IMR-90 (cell line): ENCODE measurements around the gene PSMD12. TPM values are rescaled to one million over a fixed set of nuclear protein-coding genes. Genes with fewer than 3 reads are reported as not detected.

ENCODE experiments used
- ATAC-seq: fragments of 200-7000 bp; cut with Tn5 transposase; 2 replicates; pipeline ENCODE4 v1.9.1; 2020; ENCODE audit warnings: low read depth, mild to moderate bottlenecking, moderate library complexity
- BruUV-seq: library from RNA; stranded (reverse); fragments of 400-500 nt; replicated peaks from 2 replicates; lab custom pipeline; 2021; lab: Mats Ljungman, UMichigan
- CTCF ChIA-PET: fragments of 300-600 bp; formaldehyde crosslinking; extraction: SDS; loops from one replicate; lab custom pipeline; 2021; ENCODE audit warnings: antibody characterized with exemption; lab: Yijun Ruan, JAX
- POLR2A ChIA-PET: fragments of 300-600 bp; sonication (Branson Sonifier 250); formaldehyde crosslinking; loops from one replicate; lab custom pipeline; 2022; ENCODE audit warnings: antibody characterized with exemption; ENCODE audit not compliant: unreplicated experiment; lab: Charles Lee
- DNase-seq: peaks from one replicate; pipeline ENCODE4 v3.0.0; 2013
- H2AFZ ChIP-seq: replicated peaks from 2 replicates; pipeline ENCODE3; 2013; ENCODE audit warnings: low read length, mild to moderate bottlenecking; ENCODE audit not compliant: poor library complexity
- H2AK5ac ChIP-seq: 2 replicates; pipeline ENCODE4 v1.6.1; 2013; ENCODE audit warnings: low read depth, low read length, inconsistent platforms
- H2AK9ac ChIP-seq: replicated peaks from 2 replicates; pipeline ENCODE3; 2013; ENCODE audit warnings: mild to moderate bottlenecking, low read depth, low read length, moderate library complexity; ENCODE audit not compliant: poor library complexity
- H2BK120ac ChIP-seq: 2 replicates; pipeline ENCODE4 v1.6.1; 2013; ENCODE audit warnings: low read depth, low read length, inconsistent platforms
- H2BK15ac ChIP-seq: 3 replicates; pipeline ENCODE4 v1.6.1; 2013; ENCODE audit warnings: low read depth, low read length, inconsistent platforms
- H2BK20ac ChIP-seq: 2 replicates; pipeline ENCODE4 v1.6.1; 2013; ENCODE audit warnings: low read depth, mild to moderate bottlenecking, inconsistent platforms, low read length, moderate library complexity
- H2BK5ac ChIP-seq: 2 replicates; pipeline ENCODE4 v1.6.1; 2013; ENCODE audit warnings: mild to moderate bottlenecking, low read depth, low read length, inconsistent platforms; ENCODE audit not compliant: poor library complexity, severe bottlenecking
- H3K14ac ChIP-seq: replicated peaks from 2 replicates; pipeline ENCODE4 v1.6.1; 2013; ENCODE audit warnings: low read depth, low read length, inconsistent platforms
- H3K18ac ChIP-seq: 2 replicates; pipeline ENCODE4 v1.6.1; 2013; ENCODE audit warnings: low read depth, low read length, control low read depth
- H3K23ac ChIP-seq: 2 replicates; pipeline ENCODE4 v1.6.1; 2013; ENCODE audit warnings: low read depth, low read length, inconsistent platforms
- H3K27ac ChIP-seq: 2 replicates; pipeline ENCODE4 v1.5.1; 2013; ENCODE audit warnings: mild to moderate bottlenecking, control low read depth, low read length; ENCODE audit not compliant: insufficient read depth
- H3K27me3 ChIP-seq: 2 replicates; pipeline ENCODE4 v1.6.1; 2013; ENCODE audit warnings: low read length; ENCODE audit not compliant: control insufficient read depth, insufficient read depth
- H3K36me3 ChIP-seq: 2 replicates; pipeline ENCODE4 v1.6.1; 2013; ENCODE audit warnings: low read length, mixed read lengths; ENCODE audit not compliant: control insufficient read depth, insufficient read depth
- H3K4ac ChIP-seq: 2 replicates; pipeline ENCODE4 v1.6.1; 2013; ENCODE audit warnings: low read depth, low read length, inconsistent platforms
- H3K4me1 ChIP-seq: 2 replicates; pipeline ENCODE4 v1.6.1; 2013; ENCODE audit warnings: low read length, mixed read lengths; ENCODE audit not compliant: control insufficient read depth, insufficient read depth
- H3K4me2 ChIP-seq: 2 replicates; pipeline ENCODE4 v1.6.1; 2013; ENCODE audit warnings: low read depth, mild to moderate bottlenecking, control low read depth, low read length, moderate library complexity
- H3K4me3 ChIP-seq: 2 replicates; pipeline ENCODE4 v1.5.1; 2013; ENCODE audit warnings: low read depth, mild to moderate bottlenecking, control low read depth, low read length, moderate library complexity; ENCODE audit not compliant: insufficient read depth
- H3K56ac ChIP-seq: 2 replicates; pipeline ENCODE4 v1.6.1; 2013; ENCODE audit warnings: low read length, inconsistent platforms; ENCODE audit not compliant: insufficient read depth; ENCODE audit errors: extremely low read depth
- H3K79me1 ChIP-seq, 2 experiments: 2 replicates each; pipeline ENCODE4 v1.6.1; 2013; ENCODE audit warnings: low read length in 2 of 2, inconsistent platforms in 1 of 2, low read depth in 1 of 2
- H3K9ac ChIP-seq: 2 replicates; pipeline ENCODE4 v1.6.1; 2013; ENCODE audit warnings: low read depth, low read length, control low read depth
- H3K9me1 ChIP-seq: 2 replicates; pipeline ENCODE4 v1.6.1; 2013; ENCODE audit warnings: low read length, inconsistent platforms; ENCODE audit not compliant: insufficient read depth
- H3K9me3 ChIP-seq: 2 replicates; pipeline ENCODE4 v1.6.1; 2013; ENCODE audit warnings: low read length; ENCODE audit not compliant: control insufficient read depth, insufficient read depth
- H4K20me1 ChIP-seq: 2 replicates; pipeline ENCODE4 v1.6.1; 2013; ENCODE audit warnings: low read length, inconsistent platforms; ENCODE audit not compliant: insufficient read depth
- H4K5ac ChIP-seq: 2 replicates; pipeline ENCODE4 v1.6.1; 2013; ENCODE audit warnings: mild to moderate bottlenecking, low read depth, low read length, control low read depth
- H4K8ac ChIP-seq, 2 experiments: 2 replicates each; pipeline ENCODE4 v1.6.1; 2013; ENCODE audit warnings: low read depth in 2 of 2, low read length in 2 of 2, control low read depth in 1 of 2, inconsistent platforms in 1 of 2
- H4K91ac ChIP-seq: 2 replicates; pipeline ENCODE4 v1.6.1; 2013; ENCODE audit warnings: low read depth, low read length, inconsistent platforms; ENCODE audit not compliant: insufficient read depth
- CEBPB ChIP-seq: IDR thresholded peaks from 2 replicates; pipeline ENCODE4 v1.6.1; 2012; ENCODE audit warnings: low read depth, low read length, improper control_type of control experiment
- FOS ChIP-seq: fragments of 150-350 bp; IDR thresholded peaks from 2 replicates; pipeline ENCODE4 v1.6.1; 2016; ENCODE audit warnings: low read depth, low read length
- MAFK ChIP-seq: IDR thresholded peaks from 2 replicates; pipeline ENCODE4 v1.6.1; 2012; ENCODE audit warnings: low read depth, low read length, improper control_type of control experiment
- MXI1 ChIP-seq: IDR thresholded peaks from 2 replicates; pipeline ENCODE4 v1.6.1; 2012; ENCODE audit warnings: low read depth, mild to moderate bottlenecking, low read length, moderate library complexity, borderline replicate concordance
- POLR2A ChIP-seq: IDR thresholded peaks from 2 replicates; pipeline ENCODE4 v1.6.1; 2012; ENCODE audit warnings: mild to moderate bottlenecking, low read depth, low read length
- RAD21 ChIP-seq: IDR thresholded peaks from 2 replicates; pipeline ENCODE4 v1.6.1; 2012; ENCODE audit warnings: low read length, improper control_type of control experiment
- RCOR1 ChIP-seq: IDR thresholded peaks from 2 replicates; pipeline ENCODE4 v1.6.1; 2012; ENCODE audit warnings: mild to moderate bottlenecking, low read length, improper control_type of control experiment; ENCODE audit not compliant: insufficient replicate concordance
- RFX5 ChIP-seq: IDR thresholded peaks from 2 replicates; pipeline ENCODE4 v1.8.0; 2012; ENCODE audit warnings: low read depth, mild to moderate bottlenecking, low read length, moderate library complexity
- WGBS, 2 experiments: methylation state at CpG; one replicate each; pipeline versions ENCODE4 v1.1.5 to v1.1.7; 2013; ENCODE audit warnings: missing lambda C conversion rate in 2 of 2; ENCODE audit not compliant: insufficient read length in 1 of 2; ENCODE audit errors: extremely low coverage in 2 of 2; 5-methylcytosine and 5-hydroxymethylcytosine counted together
- dilution Hi-C: fragments of 300-500 bp; cut with HindIII; formaldehyde crosslinking; loops from one replicate; pipeline ENCODE4 v1.14.3; 2018; ENCODE audit warnings: low sequenced_read_pairs; ENCODE audit not compliant: unreplicated experiment
- in situ Hi-C: fragments of 300-500 bp; cut with MboI; formaldehyde crosslinking; loops from 3 replicates; pipeline ENCODE4 v1.14.3; 2019; ENCODE audit warnings: low sequenced_read_pairs, inconsistent platforms, mixed read lengths
- intact Hi-C: fragments of 100-400 bp; cut with micrococcal nuclease; formaldehyde crosslinking; loops from 2 replicates; pipeline ENCODE4 v1.10.0; 2022
- polyA plus RNA-seq, 3 experiments: library from polyadenylated mRNA; depleted of rRNA; stranded (reverse); fragments of >200 nt; gene quantifications; 2 replicates each; pipeline ENCODE4 v1.2.3, GENCODE V29; 2012; ENCODE audit warnings: low replicate concordance in 1 of 3
- total RNA-seq: library from RNA; depleted of rRNA; stranded (reverse); fragments of >200 nt; gene quantifications from 2 replicates; pipeline ENCODE4 v1.2.3, GENCODE V29; 2012
- TF ChIP-seq, protein P1 (sequence below): conservative IDR thresholded peaks from 2 replicates; pipeline ENCODE4 v1.5.1; 2012; ENCODE audit warnings: mild to moderate bottlenecking, low read depth, low read length, improper control_type of control experiment
- TF ChIP-seq, protein P2 (sequence below): fragments of 150-350 bp; IDR thresholded peaks from 2 replicates; pipeline ENCODE4 v1.6.1; 2017; ENCODE audit warnings: mild to moderate bottlenecking, antibody characterized with exemption, low read length, low read depth

Gene PSMD12
- total and polyA plus RNA-seq, 2 of the 4 experiments (the other 2 are of a cell fraction): 17.9 to 39.7 TPM

GRCh38 chr17:67379251-67379630 lies 12.9 kb upstream of the PSMD12 start:
- peak overlapping the region; percentile 73 for H3K27ac ChIP-seq
- BruUV-seq: no TSS peak
- peak overlapping the region; percentile 81 for H3K4ac ChIP-seq
- H2AFZ ChIP-seq: peak overlapping the region; percentile 92
- H3K14ac ChIP-seq: peak overlapping the region; percentile 82
- peaks cover 5% of the 10 kb centered on the region; the same call in 1 of the 2 replicates for H3K4me1 ChIP-seq
- in situ Hi-C loops (no loop called here), dilution Hi-C loops (no loop called here), intact Hi-C loops (loop anchor here (1.0 kb wide), 2 partner anchors 96 to 310 kb away; no protein-coding TSS in a partner anchor)
- peak overlapping the region; percentile 64; the same call in 1 of the 2 replicates for H4K91ac ChIP-seq
- 88% methylated on average over 5 of the region's 8 CpGs; no CpG with 5 or more reads in 1 of the 2 experiments for WGBS, 2 experiments
- TF ChIP-seq RFX5: no peak
- TF ChIP-seq MAFK: no peak
- TF ChIP-seq POLR2A: no peak
- TF ChIP-seq, protein P1, sequence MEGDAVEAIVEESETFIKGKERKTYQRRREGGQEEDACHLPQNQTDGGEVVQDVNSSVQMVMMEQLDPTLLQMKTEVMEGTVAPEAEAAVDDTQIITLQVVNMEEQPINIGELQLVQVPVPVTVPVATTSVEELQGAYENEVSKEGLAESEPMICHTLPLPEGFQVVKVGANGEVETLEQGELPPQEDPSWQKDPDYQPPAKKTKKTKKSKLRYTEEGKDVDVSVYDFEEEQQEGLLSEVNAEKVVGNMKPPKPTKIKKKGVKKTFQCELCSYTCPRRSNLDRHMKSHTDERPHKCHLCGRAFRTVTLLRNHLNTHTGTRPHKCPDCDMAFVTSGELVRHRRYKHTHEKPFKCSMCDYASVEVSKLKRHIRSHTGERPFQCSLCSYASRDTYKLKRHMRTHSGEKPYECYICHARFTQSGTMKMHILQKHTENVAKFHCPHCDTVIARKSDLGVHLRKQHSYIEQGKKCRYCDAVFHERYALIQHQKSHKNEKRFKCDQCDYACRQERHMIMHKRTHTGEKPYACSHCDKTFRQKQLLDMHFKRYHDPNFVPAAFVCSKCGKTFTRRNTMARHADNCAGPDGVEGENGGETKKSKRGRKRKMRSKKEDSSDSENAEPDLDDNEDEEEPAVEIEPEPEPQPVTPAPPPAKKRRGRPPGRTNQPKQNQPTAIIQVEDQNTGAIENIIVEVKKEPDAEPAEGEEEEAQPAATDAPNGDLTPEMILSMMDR: no peak
- TF ChIP-seq, protein P2, sequence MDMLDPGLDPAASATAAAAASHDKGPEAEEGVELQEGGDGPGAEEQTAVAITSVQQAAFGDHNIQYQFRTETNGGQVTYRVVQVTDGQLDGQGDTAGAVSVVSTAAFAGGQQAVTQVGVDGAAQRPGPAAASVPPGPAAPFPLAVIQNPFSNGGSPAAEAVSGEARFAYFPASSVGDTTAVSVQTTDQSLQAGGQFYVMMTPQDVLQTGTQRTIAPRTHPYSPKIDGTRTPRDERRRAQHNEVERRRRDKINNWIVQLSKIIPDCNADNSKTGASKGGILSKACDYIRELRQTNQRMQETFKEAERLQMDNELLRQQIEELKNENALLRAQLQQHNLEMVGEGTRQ: no peak
- no peak for TF ChIP-seq FOS
- no peak for TF ChIP-seq MXI1
- TF ChIP-seq CEBPB: no peak
- no peak for TF ChIP-seq RAD21
- no peak for TF ChIP-seq RCOR1
- H3K9ac ChIP-seq: peak overlapping the region; percentile 61
- H4K5ac ChIP-seq: no peak overlapping the region; the same call in none of the 2 replicates
- H3K36me3 ChIP-seq: no peaks in the 10 kb centered on the region
- H2BK20ac ChIP-seq: peak overlapping the region; percentile 48; the same call in 1 of the 2 replicates
- CTCF ChIA-PET: interaction anchor here (0.6 to 1.9 kb wide), 10 partner anchors 10 to 325 kb away, joined by 3 to 7 read pairs (median 3); no protein-coding TSS in a partner anchor
- POLR2A ChIA-PET: interaction anchor here (0.5 to 0.6 kb wide), 2 partner anchors 45 to 326 kb away, joined by 3 to 9 read pairs; no protein-coding TSS in a partner anchor
- peak overlapping the region; percentile 85 for H3K4me2 ChIP-seq
- DNase-seq (no peak), ATAC-seq (no peak)
- H3K4me3 ChIP-seq: peak overlapping the region; percentile 59
- peak overlapping the region; percentile 88 for H3K23ac ChIP-seq
- H3K9me3 ChIP-seq: no peaks in the 10 kb centered on the region
- H3K56ac ChIP-seq: peak overlapping the region; percentile 42
- no peaks in the 10 kb centered on the region for H3K27me3 ChIP-seq
- H3K9me1 ChIP-seq: peaks cover 9% of the 10 kb centered on the region; the same call in 1 of the 2 replicates
- peak overlapping the region; percentile 67 for H2BK120ac ChIP-seq
- H2BK5ac ChIP-seq: peak overlapping the region; percentile 22
- peak overlapping the region; percentile 33; the same call in 1 of the 2 replicates for H2AK5ac ChIP-seq
- peak overlapping the region; percentile 35; the same call in 2 of the 3 replicates for H2BK15ac ChIP-seq
- H3K79me1 ChIP-seq: peaks cover 10 to 16% of the 10 kb centered on the region in 2 experiments
- H3K18ac ChIP-seq: peak overlapping the region; percentile 53; the same call in 1 of the 2 replicates
- no peaks in the 10 kb centered on the region for H4K20me1 ChIP-seq
- peak overlapping the region; percentile 55 for H2AK9ac ChIP-seq
- H4K8ac ChIP-seq: peak overlapping the region; percentile 26 to 88
